ENCODE data around the gene TMTC2.
A peak's percentile ranks its signal among the peaks of the same experiment; 100 is the strongest.

The TMTC2 gene

DNA sequence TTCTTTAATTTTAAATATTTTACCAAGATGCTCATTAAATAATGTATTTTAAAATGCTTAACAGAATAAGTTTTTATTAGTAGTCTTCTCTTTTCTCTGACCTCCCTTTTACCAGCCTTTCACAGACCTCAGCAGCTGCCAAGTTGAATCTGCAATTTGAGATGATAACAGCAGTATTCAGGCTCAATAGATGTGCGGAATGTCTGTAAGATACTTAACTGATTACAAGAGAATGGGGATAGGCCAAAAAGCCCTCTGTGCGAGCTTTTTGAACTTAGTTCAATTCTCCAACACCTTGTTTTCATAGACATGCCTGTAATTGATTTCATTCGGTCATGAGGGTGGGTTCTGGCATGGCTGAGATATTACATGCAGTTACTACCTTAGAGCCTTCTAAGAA lies 277.2 kb downstream of the TMTC2 start:
- H3K4me1 ChIP-seq = peaks cover 7% of the 10 kb centered on the region
- H3K27me3 ChIP-seq (ENCODE audit: low read depth) = no peaks in the 10 kb centered on the region
- H3K4me3 ChIP-seq = no peak overlapping the region
- H3K9me3 ChIP-seq = no peaks in the 10 kb centered on the region
- in situ Hi-C loops (cut with MboI; ENCODE audit: low sequenced_read_pairs) = no loop called here
- no peaks in the 10 kb centered on the region for H3K36me3 ChIP-seq (replicated peaks)
- DNase-seq (ENCODE audit: low spot score in 2 of 2) = no peak

DNA sequence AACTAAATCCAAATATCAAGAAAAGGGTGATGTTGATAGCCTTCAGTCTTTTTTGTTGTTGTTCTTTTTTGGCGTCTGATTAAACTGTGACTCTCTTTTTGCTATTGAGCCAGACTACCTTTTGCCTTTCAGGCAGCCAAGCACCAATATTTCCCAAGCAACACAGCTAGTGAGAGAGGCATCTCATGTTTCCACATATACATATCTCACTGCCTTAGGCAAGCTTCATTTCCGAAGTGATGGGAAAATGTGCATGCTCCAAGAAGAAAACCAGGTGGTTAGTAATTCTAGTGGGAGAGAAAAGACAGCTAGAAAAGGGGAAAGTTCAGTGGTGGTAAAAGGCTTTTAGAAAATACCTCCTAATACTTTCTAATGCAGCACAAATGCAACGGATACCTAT lies 277.7 kb downstream of the TMTC2 start:
- H3K4me1 ChIP-seq = peaks cover 9% of the 10 kb centered on the region
- DNase-seq (ENCODE audit: low spot score in 2 of 2) = no peak
- in situ Hi-C loops (cut with MboI; ENCODE audit: low sequenced_read_pairs) = no loop called here
- no peak overlapping the region for H3K4me3 ChIP-seq
- no peaks in the 10 kb centered on the region for H3K27me3 ChIP-seq (ENCODE audit: low read depth)
- H3K9me3 ChIP-seq = no peaks in the 10 kb centered on the region
- H3K36me3 ChIP-seq (replicated peaks) = no peaks in the 10 kb centered on the region

DNA sequence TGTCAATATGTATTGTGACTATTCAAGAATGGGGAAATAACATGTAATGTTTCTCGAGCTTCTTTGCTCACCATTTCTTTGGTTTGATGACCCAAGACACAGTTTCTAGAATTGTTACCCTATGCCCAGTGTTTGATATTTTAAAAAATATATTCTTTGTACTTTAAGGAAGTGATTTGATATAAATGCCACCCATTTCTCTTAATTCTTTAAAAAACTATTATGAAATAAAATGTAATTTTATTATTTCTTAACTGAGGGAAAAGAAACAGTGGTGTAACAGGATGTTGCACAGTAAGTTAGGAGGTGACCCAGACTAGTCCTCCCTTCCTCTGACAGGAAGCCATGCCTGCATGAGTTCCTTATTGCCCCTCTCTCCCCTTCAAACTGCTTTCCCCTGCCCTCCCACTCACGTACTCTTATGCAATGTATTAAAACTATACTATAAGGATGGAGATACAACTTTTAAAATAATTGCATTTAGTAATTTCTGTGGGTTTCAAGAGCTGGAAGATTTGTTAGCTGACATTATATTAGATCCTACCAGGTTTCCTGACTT lies 279.4 kb downstream of the TMTC2 start:
- Histone ChIP-seq H3K9me3 (no peaks in the 10 kb centered on the region), H3K4me1 (peaks cover 13% of the 10 kb centered on the region), H3K27me3 (ENCODE audit: low read depth) (no peaks in the 10 kb centered on the region), H3K36me3 (replicated peaks) (no peaks in the 10 kb centered on the region), H3K4me3 (no peak overlapping the region)
- in situ Hi-C loops (cut with MboI; ENCODE audit: low sequenced_read_pairs) = no loop called here
- DNase-seq (ENCODE audit: low spot score in 2 of 2) = no peak

DNA sequence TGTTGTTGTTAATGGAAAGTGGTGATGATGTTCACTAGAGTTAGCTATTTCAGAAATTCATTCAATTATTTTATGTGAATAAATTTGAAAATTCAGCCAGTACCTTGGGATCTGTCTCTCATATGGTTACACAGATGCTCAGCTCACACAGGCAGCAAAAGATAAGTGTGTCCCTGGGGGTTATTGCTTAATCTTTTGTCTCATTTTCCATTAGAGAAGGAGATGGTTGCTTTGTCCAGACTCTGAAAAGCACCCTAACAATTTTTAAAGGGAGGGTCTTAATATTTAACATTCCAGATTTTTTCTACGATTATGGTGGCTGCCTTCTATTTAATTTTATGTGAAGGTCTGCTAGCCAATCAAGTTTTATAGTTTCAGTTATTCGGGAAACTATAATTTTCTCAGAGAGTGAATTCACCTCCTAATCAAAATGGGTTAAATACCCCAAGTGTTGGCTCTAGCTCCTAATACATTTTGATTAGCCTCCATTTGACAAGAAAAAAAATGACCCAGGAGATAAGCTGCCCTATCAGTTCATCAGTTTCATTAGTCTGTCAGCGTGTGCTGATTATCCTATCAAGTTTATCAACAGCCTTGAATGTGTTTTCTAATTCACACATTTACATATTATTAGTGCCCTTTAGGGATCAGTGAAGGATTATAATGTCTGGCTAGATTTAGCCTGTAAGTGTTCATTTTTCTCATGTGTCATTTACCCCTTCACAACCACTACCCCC lies 282.1 kb downstream of the TMTC2 start:
- DNase-seq (ENCODE audit: low spot score in 2 of 2) = peak in 1 of 2 experiments; percentile 42
- no peaks in the 10 kb centered on the region for H3K27me3 ChIP-seq (ENCODE audit: low read depth)
- no peak overlapping the region for H3K4me3 ChIP-seq
- in situ Hi-C loops (cut with MboI; ENCODE audit: low sequenced_read_pairs) = no loop called here
- no peaks in the 10 kb centered on the region for H3K36me3 ChIP-seq (replicated peaks)
- H3K4me1 ChIP-seq = peaks cover 34% of the 10 kb centered on the region
- H3K9me3 ChIP-seq = no peaks in the 10 kb centered on the region

DNA sequence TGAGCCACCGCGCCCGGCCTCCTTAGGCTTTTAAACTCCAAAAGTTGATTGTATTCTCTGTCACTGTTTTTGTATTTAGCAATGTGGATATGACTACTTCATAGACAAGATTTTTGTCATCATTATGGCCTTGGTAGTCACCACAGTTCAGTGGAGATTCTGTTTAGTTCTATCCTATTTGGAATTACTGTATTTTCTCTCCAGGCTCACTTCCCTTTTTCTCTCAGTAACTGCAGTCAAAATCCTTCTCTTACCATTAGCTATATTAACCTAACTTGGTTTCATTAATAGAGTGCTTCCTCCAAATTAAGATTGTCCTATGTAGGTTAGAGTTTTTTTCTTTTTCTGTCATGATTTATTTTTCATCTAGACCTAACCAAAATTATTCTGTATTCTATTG lies 283.9 kb downstream of the TMTC2 start:
- Histone ChIP-seq H3K4me1 (peaks cover 30% of the 10 kb centered on the region), H3K9me3 (no peaks in the 10 kb centered on the region), H3K27me3 (ENCODE audit: low read depth) (no peaks in the 10 kb centered on the region), H3K4me3 (no peak overlapping the region), H3K36me3 (replicated peaks) (no peaks in the 10 kb centered on the region)
- in situ Hi-C loops (cut with MboI; ENCODE audit: low sequenced_read_pairs) = no loop called here
- no peak for DNase-seq (ENCODE audit: low spot score in 2 of 2)

DNA sequence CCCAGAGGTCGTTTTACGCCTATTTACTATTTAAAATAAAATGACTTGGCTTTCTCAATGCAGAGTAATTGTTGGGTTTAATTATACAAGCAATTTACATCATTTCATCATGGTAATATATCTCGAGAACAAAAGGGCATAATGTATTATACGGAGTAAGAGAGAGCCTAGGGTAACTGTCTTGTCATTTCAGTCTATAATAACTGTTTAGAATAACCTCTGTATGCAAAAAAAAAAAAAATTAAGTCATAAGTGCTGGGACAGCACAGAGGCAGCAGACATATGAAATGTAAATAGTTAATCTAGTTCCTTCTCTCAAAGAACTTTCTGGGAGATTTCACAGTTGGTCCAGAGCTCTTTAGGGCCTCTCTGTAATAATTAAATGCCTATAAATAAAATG lies 284.9 kb downstream of the TMTC2 start:
- no peak overlapping the region for H3K4me3 ChIP-seq
- H3K9me3 ChIP-seq = no peaks in the 10 kb centered on the region
- H3K36me3 ChIP-seq (replicated peaks) = no peaks in the 10 kb centered on the region
- no peaks in the 10 kb centered on the region for H3K27me3 ChIP-seq (ENCODE audit: low read depth)
- DNase-seq (ENCODE audit: low spot score in 2 of 2) = no peak
- peaks cover 30% of the 10 kb centered on the region for H3K4me1 ChIP-seq
- in situ Hi-C loops (cut with MboI; ENCODE audit: low sequenced_read_pairs) = no loop called here

DNA sequence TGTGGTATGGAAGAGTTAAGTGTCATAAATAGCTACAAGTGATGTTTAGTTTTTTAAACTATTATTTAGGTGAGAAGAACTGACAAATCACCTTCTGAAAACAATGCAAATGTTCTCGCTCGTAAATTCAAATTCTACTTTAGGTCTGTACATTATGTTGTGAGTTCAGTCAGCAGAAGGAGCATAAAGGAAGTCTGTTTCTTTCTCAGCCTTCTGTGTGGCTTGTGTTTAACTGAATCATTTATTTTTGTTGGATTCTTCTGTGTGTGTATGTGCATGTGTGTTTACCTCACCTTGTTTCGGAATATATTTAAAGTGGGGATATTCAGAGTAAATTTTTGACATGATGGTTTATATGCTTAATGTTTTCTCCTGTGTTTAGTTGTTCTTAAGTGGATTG lies 285.9 kb downstream of the TMTC2 start:
- peak in 1 of 2 experiments; percentile 38 for DNase-seq (ENCODE audit: low spot score in 2 of 2)
- Histone ChIP-seq H3K4me3 (no peak overlapping the region), H3K27me3 (ENCODE audit: low read depth) (no peaks in the 10 kb centered on the region), H3K9me3 (no peaks in the 10 kb centered on the region), H3K4me1 (peaks cover 30% of the 10 kb centered on the region), H3K36me3 (replicated peaks) (no peaks in the 10 kb centered on the region)
- in situ Hi-C loops (cut with MboI; ENCODE audit: low sequenced_read_pairs) = no loop called here

DNA sequence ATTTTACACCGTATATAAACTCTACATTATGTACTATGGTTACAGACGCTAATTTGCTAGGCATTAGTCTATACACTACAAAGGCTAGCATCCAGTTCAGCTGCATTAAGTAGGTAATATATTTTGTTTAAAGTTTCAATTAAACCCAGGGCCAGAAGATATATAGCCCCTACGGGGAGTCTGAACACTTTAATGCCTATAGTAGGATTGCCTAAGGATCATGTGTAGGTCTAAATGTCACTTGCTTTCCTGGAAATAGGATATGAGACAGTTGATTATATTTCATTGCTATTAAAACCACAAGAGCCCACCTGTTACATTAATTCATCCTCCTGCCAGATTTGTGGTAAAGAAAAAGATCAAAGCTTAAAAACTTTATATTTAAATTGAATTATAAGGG lies 286.9 kb downstream of the TMTC2 start:
- no peak for DNase-seq (ENCODE audit: low spot score in 2 of 2)
- Histone ChIP-seq H3K27me3 (ENCODE audit: low read depth) (no peaks in the 10 kb centered on the region), H3K9me3 (no peaks in the 10 kb centered on the region), H3K4me1 (peaks cover 30% of the 10 kb centered on the region), H3K36me3 (replicated peaks) (no peaks in the 10 kb centered on the region), H3K4me3 (no peak overlapping the region)
- in situ Hi-C loops (cut with MboI; ENCODE audit: low sequenced_read_pairs) = no loop called here

DNA sequence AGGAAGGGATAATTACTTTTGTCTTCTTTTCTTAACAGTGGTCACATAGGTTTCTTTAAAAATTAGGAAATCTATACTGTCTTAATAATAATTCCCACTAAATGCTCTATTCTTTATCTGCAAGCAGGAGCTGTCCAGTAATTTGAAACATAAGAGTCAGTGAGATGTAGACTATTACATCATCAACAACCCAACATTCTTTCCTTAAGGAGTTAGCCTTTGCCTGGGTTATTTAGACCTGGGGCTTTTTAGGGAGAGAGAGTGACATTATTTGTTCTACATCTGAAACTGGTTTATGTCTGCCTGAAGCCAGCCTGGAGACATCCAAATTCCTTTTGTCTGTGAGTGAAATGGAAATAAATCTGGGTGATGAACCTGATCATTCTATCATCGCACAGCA lies 294.4 kb downstream of the TMTC2 start:
- Histone ChIP-seq H3K27me3 (ENCODE audit: low read depth) (no peaks in the 10 kb centered on the region), H3K36me3 (replicated peaks) (no peaks in the 10 kb centered on the region), H3K4me3 (no peak overlapping the region), H3K4me1 (no peaks in the 10 kb centered on the region), H3K9me3 (no peaks in the 10 kb centered on the region)
- in situ Hi-C loops (cut with MboI; ENCODE audit: low sequenced_read_pairs) = no loop called here
- DNase-seq (ENCODE audit: low spot score in 2 of 2) = no peak

DNA sequence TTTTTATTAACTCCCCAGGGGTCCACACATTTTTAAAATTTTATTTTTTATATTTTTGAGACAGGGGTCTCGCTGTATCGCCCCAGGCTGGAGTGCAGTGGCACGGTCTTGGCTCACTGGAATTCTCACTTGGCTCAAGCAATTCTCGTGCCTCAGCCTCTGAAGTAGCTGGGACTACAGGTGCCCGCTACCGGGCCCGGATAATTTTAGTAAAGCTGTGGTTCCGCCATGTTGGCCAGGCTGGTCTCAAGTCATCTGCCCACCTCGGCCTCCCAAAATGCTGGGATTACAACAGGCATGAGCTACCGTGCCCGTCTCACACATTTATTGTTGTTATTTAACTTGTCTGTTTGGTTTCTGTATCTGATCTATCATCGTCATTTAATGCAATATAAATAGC lies 307.4 kb downstream of the TMTC2 start:
- in situ Hi-C loops (cut with MboI; ENCODE audit: low sequenced_read_pairs) = no loop called here
- Histone ChIP-seq H3K36me3 (replicated peaks) (no peaks in the 10 kb centered on the region), H3K4me3 (no peak overlapping the region), H3K4me1 (peaks cover 2% of the 10 kb centered on the region; the same call in 1 of the 2 replicates), H3K9me3 (no peaks in the 10 kb centered on the region), H3K27me3 (ENCODE audit: low read depth) (no peaks in the 10 kb centered on the region)
- DNase-seq (ENCODE audit: low spot score in 2 of 2) = no peak

DNA sequence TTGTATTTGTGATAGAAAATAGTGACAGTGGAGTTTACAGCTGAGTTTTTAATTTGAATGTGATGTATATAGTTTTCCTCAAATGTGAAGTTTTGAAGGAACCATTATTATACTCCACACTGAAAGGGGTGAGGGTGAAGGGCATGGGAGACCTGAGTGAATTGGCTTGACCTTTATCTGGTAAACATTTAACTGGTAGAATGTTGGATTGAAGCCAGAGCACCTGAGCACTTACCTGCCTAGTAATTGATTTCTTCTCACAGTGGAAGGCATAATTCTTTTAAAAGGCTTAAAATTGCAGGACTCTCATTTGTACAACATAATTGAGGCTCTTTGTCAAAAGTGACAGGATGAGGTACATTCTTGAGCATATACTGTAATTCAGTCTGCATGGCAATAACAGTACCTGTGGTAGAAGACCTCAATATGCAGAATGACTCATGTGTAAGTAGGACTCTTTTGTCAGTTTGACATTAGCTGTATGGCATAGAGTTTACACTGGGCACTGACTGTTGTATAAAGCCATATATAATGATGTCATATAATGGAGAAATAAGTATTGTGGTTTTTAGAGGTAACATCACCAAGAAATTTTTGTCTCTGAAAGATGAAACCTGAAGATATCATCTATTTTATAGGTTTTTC lies 309.6 kb downstream of the TMTC2 start:
- no peak for DNase-seq (ENCODE audit: low spot score in 2 of 2)
- Histone ChIP-seq H3K4me1 (no peaks in the 10 kb centered on the region), H3K9me3 (no peaks in the 10 kb centered on the region), H3K27me3 (ENCODE audit: low read depth) (no peaks in the 10 kb centered on the region), H3K36me3 (replicated peaks) (no peaks in the 10 kb centered on the region), H3K4me3 (no peak overlapping the region)
- in situ Hi-C loops (cut with MboI; ENCODE audit: low sequenced_read_pairs) = no loop called here

DNA sequence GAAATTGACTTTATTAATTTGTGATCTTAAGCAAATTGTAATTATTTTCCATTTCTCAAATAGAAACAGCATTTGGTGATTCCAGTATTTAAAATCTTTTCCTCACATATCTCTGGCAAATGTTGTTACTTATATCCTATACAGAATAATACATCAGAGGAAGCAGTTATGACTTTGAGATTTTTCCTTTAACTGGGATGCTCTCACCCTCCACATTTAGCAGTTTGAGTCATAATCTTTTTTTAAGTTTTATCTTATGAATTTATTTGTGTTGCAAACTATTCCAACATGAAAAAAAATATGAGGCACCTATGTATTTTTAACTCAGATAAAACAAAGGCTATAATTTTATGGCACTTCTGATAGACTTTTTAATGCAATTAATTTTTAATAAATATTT lies 311.8 kb downstream of the TMTC2 start:
- DNase-seq (ENCODE audit: low spot score in 2 of 2) = no peak
- in situ Hi-C loops (cut with MboI; ENCODE audit: low sequenced_read_pairs) = no loop called here
- H3K27me3 ChIP-seq (ENCODE audit: low read depth) = no peaks in the 10 kb centered on the region
- H3K4me3 ChIP-seq = no peak overlapping the region
- peaks cover 8% of the 10 kb centered on the region for H3K4me1 ChIP-seq
- H3K9me3 ChIP-seq = no peaks in the 10 kb centered on the region
- no peaks in the 10 kb centered on the region for H3K36me3 ChIP-seq (replicated peaks)

DNA sequence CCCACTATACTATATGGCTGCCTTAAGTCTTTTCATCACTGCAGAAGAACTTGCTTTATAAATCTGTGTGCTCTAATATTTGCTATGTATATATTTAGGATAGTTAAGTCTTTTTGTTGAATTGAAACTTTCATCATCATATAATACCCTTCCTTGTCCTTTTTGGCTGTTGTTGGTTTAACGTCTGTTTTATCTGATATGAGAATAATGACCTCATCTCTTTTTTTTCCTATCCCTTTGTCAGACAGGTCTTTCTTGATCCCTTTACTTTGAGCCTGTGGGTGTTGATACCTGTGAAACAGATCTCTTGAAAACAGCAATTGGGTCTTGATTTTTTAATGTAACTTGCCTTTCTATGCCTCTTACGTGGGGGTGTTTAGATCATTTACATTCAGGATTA lies 316.3 kb downstream of the TMTC2 start:
- Histone ChIP-seq H3K36me3 (replicated peaks) (no peaks in the 10 kb centered on the region), H3K4me1 (peaks cover 14% of the 10 kb centered on the region), H3K9me3 (no peaks in the 10 kb centered on the region), H3K27me3 (ENCODE audit: low read depth) (no peaks in the 10 kb centered on the region), H3K4me3 (no peak overlapping the region)
- in situ Hi-C loops (cut with MboI; ENCODE audit: low sequenced_read_pairs) = loop anchor here (25.0 kb wide), 2 partner anchors 316 to 809 kb away; partner anchors contain the start of gene TMTC2
- no peak for DNase-seq (ENCODE audit: low spot score in 2 of 2)

DNA sequence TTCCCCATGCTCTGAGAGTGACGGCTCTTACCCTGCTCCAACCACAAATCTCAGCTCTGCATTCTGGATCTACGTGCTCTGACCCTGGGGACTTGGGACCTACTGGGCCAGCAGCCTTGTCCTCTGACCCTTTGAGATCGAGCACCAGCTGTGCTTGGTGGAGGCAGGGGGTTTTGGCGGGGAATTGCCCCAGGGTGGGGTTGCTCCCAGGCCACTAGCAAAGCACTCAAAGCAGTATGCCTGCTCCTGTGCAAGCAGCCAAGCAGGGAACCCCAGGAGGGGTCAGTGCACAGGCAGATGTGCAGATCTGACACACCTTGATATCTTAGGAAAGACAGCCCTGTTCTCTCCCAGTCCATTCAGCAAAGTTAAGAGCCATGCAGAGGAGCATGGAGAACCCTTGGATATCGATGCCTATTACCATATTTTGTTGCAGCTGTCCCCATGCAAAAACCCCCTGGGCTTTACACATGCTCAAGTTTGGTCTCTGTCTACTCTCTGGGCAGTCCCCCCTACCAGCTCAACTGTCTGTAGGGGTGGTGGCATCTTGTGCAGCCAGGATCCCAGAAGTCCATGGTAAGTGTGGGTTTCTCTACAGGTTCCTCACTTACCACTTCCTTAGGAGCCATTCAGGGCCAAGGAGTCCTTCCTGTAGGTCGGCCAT lies 319.0 kb downstream of the TMTC2 start:
- in situ Hi-C loops (cut with MboI; ENCODE audit: low sequenced_read_pairs) = loop anchor here (25.0 kb wide), 2 partner anchors 318 to 807 kb away; partner anchors contain the start of gene TMTC2
- no peak for DNase-seq (ENCODE audit: low spot score in 2 of 2)
- H3K4me1 ChIP-seq = peaks cover 14% of the 10 kb centered on the region
- H3K9me3 ChIP-seq = peaks cover 3% of the 10 kb centered on the region; the same call in 1 of the 2 replicates
- no peaks in the 10 kb centered on the region for H3K36me3 ChIP-seq (replicated peaks)
- no peak overlapping the region for H3K4me3 ChIP-seq
- no peaks in the 10 kb centered on the region for H3K27me3 ChIP-seq (ENCODE audit: low read depth)

Data from HAP-1 (cell line).